Measurements from ENCODE around the gene RAX2.

The RAX2 gene

DNA sequence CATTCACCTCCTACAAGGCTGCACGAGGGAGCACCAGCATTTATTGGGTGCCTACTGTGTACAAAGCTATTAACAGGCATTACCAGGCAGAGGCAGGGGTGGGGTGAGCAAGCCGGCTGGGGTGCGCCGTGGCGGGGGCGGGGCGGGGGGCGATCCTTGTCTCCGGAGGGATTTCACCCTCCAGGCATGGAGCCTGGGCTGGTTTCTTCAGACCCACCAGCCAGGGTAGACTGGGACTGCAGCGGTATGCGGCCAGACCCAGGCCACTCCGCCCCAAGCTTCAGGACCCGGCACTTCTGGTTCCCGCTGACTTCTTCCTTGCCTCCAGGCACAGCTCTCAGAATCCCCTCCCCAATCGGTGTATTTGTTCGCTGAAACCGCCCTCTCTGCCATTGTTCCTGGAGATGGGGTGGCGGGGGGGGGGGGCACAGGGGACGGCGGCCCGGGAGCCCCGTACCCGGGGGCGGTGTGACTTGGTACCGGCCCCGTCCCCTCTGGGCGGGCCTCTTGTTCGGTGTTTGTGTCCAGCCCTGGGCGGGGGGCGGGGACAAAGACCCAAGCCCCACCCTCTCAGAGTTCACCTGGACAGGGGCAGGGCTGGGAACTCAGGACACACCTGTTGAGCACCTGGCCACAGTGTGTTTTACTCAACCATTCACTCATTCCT lies 49.5 kb downstream of the RAX2 start:
- DNase-seq: no peak

DNA sequence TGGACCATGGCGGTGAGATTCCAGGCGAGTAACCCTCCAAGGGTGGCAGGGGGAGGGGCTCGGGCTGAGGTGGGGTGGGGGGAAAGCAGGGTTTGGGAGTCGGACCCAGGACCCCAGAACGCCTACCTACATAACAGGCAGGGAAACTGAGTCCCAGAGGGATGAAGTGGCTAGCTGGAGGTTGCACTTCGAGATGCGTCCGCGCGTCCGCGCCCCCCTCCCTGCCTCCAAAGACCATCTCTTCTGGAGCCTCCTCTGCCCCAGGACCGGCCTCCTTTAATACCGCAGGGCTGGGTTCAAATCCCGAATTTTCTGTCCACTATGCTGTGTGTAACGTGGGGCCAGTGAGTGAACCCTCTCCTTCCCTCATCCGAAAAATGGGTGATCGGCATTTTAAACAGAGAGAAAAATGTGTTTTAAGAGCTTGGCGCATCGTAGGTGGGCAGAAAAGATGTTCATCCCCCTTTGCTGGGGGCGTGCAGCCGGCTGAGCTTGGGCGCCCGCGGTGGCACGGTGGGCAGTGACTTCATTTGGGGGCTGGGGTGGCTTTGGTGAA lies 50.1 kb downstream of the RAX2 start:
- DNase-seq: no peak

DNA sequence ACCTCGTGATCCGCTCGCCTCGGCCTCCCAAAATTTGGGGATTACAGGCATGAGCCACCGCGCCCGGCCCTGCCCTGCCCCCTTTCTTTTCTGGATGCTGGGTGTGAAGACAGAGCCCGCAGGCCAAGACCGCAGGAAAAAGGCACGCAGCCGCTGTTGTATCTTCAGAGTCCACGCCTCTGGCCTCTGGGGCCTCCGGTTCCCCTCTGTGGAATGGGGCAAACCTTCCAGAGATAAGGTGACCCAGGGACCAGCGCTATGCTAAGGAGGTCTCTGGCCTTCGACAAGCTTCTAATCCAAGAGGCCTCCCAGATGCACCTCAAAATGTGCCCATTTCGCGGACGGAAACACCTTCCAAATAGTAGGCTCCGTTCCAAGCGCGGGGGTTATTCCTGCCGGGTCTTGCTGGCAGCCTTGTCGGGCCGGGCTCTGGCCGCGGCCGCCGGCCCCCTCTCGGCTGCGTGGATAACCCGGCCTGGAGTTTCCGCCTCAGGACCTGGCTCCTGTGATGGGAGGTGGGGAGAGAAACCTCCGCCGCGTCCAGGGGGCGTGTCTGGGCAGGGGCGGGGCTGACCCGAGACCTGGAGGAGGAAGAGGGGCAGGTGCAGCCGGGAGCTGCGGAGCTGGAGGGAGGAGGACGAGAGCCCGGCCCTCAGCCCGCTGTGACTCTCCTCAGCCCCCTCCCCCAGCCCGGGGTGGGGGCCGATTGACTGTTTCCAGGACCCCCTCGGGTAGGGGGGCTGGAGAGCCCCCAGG lies 50.7 kb downstream of the RAX2 start:
- DNase-seq: peak; percentile 90

DNA sequence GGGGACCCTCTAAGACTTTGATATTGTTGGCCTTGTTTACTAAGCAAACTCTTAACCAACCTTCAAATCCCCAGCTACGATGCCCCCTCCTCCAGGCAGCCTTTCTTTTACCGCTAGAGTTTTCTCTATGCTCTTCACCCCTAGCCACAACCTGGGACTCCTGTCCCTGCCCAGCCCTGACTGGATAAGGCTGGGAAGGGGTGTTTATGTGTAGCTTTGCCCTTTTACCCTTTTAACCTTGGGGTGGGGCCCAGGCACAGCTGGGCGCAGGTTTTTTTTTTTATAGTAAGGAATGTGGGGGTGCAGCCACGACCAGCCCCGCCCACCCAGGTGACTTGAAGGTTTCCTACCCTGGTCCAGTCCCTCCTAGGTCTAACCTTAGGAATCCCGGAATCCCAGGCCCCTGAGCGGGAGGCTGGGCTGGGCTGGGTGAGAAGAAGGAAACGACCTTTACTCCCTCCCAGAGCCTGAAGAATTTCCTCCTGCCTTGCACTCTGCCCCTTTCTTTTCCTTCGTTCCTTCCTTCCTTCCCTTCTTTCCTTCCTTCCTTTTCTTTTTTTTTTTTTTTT lies 51.6 kb downstream of the RAX2 start:
- no peak for DNase-seq

DNA sequence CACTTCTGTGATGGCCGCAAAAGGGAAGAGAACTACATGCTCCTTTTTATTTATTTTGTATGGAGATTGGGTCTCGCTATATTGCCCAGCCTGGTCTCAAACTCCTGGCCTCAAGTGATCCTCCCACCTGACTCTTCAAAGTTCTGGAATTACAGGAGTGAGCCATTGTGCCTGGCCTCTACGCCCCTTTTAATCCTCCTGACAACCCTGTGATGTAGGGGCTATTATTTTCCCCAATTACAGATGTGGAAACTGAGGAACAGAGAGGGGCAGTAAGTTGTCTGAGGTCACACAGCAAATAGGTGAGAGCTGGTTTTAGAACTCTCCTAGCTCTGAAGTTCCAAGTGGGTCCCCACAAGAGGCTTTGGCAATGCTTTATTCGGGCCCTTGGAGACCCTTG lies 52.2 kb downstream of the RAX2 start:
- no peak for DNase-seq

Data from stimulated activated CD4-positive, alpha-beta T cell treated with anti-CD3 and anti-CD28 coated beads, Interleukin-1b, Interleukin-23, amount 100 ng/mL, for 48 hours (primary cell).